Glutamatergic neuron (in vitro differentiated cells): ENCODE results near the gene ITPR1. TPM values are rescaled to one million over a fixed set of nuclear protein-coding genes. Genes with fewer than 3 reads are reported as not detected.

ENCODE experiments used
- DNase-seq: peaks from one replicate; pipeline ENCODE4 v3.0.0; 2022
- H3K27ac Mint-ChIP-seq: one replicate; pipeline ENCODE4 v1.8.0; 2020; ENCODE audit warnings: mild to moderate bottlenecking, mixed read lengths, inconsistent platforms; ENCODE audit not compliant: unreplicated experiment
- H3K27me3 Mint-ChIP-seq: one replicate; pipeline ENCODE4 v1.8.0; 2020; ENCODE audit warnings: mild to moderate bottlenecking, moderate library complexity, mixed read lengths, inconsistent platforms; ENCODE audit not compliant: unreplicated experiment
- H3K36me3 Mint-ChIP-seq: one replicate; pipeline ENCODE4 v1.8.0; 2020; ENCODE audit warnings: mild to moderate bottlenecking, mixed read lengths, inconsistent platforms; ENCODE audit not compliant: unreplicated experiment
- H3K4me1 Mint-ChIP-seq: one replicate; pipeline ENCODE4 v1.8.0; 2020; ENCODE audit warnings: mild to moderate bottlenecking, low read depth, mixed read lengths, inconsistent platforms; ENCODE audit not compliant: unreplicated experiment
- H3K4me3 Mint-ChIP-seq: one replicate; pipeline ENCODE4 v1.8.0; 2020; ENCODE audit warnings: mild to moderate bottlenecking, mixed read lengths, inconsistent platforms; ENCODE audit not compliant: unreplicated experiment
- H3K9me3 Mint-ChIP-seq: one replicate; pipeline ENCODE4 v1.8.0; 2020; ENCODE audit warnings: mild to moderate bottlenecking, moderate library complexity, mixed read lengths, inconsistent platforms; ENCODE audit not compliant: unreplicated experiment
- total RNA-seq: library from RNA; stranded (reverse); fragmentation: NEBNext Ultra II Directional; extraction: Animal tissue kit (Norgen Biotek cat#: 25700); gene quantifications from one replicate; pipeline ENCODE4 v1.2.1, GENCODE V29; 2021; ENCODE audit not compliant: unreplicated experiment
- TF ChIP-seq, protein P1 (sequence below): fragments of 200-600 bp; sonication (generic); IDR thresholded peaks from one replicate; pipeline ENCODE4 v1.5.0; 2021; ENCODE audit not compliant: partially characterized antibody, unreplicated experiment

The ITPR1 gene
- total RNA-seq, 1 donor from 2014 or later: 6.9 TPM

DNA sequence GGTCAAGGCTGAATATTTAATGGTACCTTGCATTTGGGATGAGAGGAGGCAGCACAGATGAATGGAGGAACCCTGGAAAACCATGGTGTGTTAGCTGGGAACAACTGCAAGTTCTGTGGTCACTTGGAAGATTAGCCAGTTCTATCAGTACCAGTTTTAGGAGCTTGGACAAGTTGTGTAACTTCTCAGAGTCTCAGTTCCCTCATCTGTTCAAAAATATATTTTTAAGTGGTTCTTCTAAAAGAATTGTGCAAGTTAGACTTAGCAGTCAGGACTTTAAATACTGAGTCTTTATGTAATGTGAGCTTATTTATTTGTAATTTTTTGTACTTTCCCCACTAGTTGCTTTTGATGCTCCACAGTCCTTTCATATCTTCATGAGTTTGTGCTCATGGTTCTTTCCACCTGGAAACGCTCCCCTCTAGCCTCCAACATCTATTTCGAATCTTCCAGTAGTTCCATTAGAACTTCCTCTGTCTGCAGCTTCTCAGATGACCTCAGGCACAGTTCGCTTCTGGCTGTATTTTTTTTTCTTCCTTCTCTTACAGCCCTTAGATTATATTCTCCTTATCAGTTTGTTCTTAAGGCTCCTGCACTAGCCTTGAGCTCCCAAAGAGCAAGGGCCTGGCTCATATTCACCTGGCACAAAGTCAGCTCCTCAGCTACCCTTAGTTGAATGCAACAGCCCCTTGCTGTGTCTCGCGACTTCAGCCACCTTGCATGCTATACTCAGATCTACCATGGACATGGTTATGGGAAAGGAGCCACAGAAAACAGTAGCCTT lies 27.1 kb downstream of the ITPR1 start:
- no peaks in the 10 kb centered on the region for H3K9me3 Mint-ChIP-seq

DNA sequence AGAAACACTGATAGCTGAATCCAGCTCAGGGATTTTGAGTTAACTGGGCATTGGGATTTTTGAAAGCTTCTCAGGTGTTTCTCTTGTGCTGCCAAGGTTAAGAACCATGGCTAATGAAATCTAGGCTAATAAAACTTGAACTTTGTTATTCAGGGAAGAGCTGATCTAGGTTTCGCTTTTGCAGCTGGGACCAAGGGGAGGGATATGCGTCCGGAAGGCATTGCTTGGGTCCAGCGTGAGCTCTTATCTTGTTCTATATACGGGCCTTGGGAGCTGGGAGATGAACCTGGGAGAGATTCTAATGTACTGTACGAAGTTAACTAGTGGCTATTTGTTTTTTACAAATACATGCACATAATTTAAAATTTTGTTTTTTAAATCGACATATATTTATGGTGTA lies 29.8 kb downstream of the ITPR1 start:
- no peak for DNase-seq
- Mint-ChIP-seq H3K27ac (no peak overlapping the region), H3K36me3 (no peaks in the 10 kb centered on the region), H3K4me1 (no peaks in the 10 kb centered on the region), H3K9me3 (no peaks in the 10 kb centered on the region), H3K4me3 (no peak overlapping the region), H3K27me3 (peaks cover 2% of the 10 kb centered on the region)
- TF ChIP-seq, protein P1, sequence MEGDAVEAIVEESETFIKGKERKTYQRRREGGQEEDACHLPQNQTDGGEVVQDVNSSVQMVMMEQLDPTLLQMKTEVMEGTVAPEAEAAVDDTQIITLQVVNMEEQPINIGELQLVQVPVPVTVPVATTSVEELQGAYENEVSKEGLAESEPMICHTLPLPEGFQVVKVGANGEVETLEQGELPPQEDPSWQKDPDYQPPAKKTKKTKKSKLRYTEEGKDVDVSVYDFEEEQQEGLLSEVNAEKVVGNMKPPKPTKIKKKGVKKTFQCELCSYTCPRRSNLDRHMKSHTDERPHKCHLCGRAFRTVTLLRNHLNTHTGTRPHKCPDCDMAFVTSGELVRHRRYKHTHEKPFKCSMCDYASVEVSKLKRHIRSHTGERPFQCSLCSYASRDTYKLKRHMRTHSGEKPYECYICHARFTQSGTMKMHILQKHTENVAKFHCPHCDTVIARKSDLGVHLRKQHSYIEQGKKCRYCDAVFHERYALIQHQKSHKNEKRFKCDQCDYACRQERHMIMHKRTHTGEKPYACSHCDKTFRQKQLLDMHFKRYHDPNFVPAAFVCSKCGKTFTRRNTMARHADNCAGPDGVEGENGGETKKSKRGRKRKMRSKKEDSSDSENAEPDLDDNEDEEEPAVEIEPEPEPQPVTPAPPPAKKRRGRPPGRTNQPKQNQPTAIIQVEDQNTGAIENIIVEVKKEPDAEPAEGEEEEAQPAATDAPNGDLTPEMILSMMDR: no peak

More for the DNA sequence above, 27.1 kb downstream of the ITPR1 start:
- no peak for DNase-seq
- Mint-ChIP-seq H3K4me1 (peaks cover 2% of the 10 kb centered on the region), H3K36me3 (no peaks in the 10 kb centered on the region), H3K27me3 (peaks cover 2% of the 10 kb centered on the region), H3K27ac (no peak overlapping the region), H3K4me3 (no peak overlapping the region)
- TF ChIP-seq, protein P1: no peak

DNA sequence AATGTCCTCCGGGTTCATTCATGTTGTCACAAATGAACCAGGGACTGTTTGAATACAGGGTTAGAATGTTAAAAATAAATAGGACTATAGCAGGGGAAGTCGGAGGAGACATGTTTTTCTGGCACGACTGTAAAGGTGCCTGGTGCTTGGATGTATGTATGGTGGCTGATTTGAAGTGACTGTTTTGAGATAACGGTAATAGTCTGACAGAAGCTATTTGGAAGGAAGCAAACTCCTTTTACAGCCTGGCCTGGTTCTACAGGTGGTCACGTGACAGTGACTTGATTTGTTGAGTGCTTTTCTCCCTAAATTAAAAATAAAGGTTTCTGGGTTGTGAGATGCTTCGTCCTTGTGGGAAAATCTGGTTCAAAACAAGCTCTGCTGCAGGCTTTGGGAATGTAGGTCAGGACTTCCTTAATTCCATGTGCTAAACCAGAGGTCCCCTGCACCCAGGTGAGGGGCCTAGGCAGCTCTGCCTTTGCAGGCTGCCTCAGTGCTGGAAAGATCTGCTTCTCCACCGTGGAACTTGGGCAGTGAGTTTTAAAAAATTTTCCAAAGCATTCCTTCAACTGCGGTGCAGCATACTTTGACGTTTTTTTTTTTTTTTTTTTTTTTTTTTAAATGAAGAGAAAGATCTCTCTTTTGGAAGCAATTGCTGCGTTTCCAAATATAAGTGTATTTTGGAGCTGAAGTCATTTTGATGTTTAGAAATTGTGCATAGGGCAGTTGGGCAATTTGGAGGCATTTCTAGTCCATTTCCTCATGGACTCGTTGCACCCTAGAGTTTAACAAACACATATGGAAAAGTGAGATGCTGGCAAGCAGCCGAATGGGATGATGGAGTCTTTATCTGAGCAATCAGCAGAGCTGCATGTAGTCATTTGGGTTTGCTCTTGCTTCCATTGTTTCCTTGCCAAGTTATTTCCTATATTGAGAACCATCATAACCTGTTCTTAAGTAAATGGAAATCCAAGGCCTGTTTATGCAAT lies 30.9 kb downstream of the ITPR1 start:
- H3K4me1 Mint-ChIP-seq: peaks cover 6% of the 10 kb centered on the region
- no peak overlapping the region for H3K27ac Mint-ChIP-seq
- TF ChIP-seq, protein P1: no peak
- peaks cover 2% of the 10 kb centered on the region for H3K27me3 Mint-ChIP-seq
- no peak for DNase-seq
- H3K9me3 Mint-ChIP-seq: no peaks in the 10 kb centered on the region
- no peaks in the 10 kb centered on the region for H3K36me3 Mint-ChIP-seq
- H3K4me3 Mint-ChIP-seq: no peak overlapping the region

DNA sequence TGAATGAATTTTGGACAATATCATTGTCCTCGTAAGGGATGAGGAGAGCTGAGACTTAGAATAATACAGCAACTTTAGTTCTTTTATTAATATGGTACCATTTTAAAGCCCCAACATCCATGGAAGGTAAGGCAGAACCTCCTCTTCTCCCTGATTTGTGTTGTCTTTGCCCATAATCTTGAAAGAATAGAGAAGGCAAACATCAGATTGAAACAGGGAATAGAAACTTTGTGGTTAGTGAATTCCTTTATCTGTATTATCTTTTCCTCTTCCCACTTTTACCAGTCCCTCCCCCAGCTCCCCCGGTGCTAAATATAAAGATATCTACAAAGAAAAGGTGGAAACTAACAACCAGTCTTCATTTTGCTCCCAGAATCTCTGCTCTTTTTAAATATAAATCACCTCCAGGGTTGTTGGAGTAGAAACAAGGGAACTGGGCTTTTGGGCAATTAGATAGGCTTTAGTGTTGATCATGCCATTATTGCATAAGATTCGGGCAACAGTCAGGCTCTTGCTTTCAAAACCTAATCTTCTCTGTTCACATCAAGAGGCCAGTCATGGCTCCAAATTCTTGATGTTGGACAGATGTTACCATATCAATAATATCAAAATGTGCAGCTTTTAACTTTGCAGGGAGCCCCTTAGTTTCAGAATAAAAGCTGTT lies 32.5 kb downstream of the ITPR1 start:
- no peak for DNase-seq
- Mint-ChIP-seq H3K27ac (no peak overlapping the region), H3K27me3 (peaks cover 2% of the 10 kb centered on the region), H3K4me1 (peaks cover 8% of the 10 kb centered on the region), H3K9me3 (no peaks in the 10 kb centered on the region), H3K36me3 (no peaks in the 10 kb centered on the region), H3K4me3 (no peak overlapping the region)
- TF ChIP-seq, protein P1: no peak
